Trophoblast cell (in vitro differentiated cells and primary cell): Measurements from ENCODE around the gene ZNF778.

Experiments used
- DNase-seq, 2 donors: peaks; one replicate each; pipeline ENCODE4 v3.0.0-alpha.2; 2016
- H2AFZ ChIP-seq: 2 replicates; pipeline ENCODE4 v1.6.1; 2013; ENCODE audit warnings: low read length, moderate library complexity, mild to moderate bottlenecking; ENCODE audit not compliant: insufficient read depth, poor library complexity
- H2AK5ac ChIP-seq: 2 replicates; pipeline ENCODE4 v1.6.1; 2013; ENCODE audit warnings: mild to moderate bottlenecking, low read length
- H2BK120ac ChIP-seq: 2 replicates; pipeline ENCODE4 v1.6.1; 2013; ENCODE audit warnings: low read length, mild to moderate bottlenecking, moderate library complexity; ENCODE audit not compliant: insufficient read depth, poor library complexity
- H2BK12ac ChIP-seq: 2 replicates; pipeline ENCODE4 v1.6.1; 2013; ENCODE audit warnings: mild to moderate bottlenecking, low read length, moderate library complexity
- H2BK5ac ChIP-seq: 2 replicates; pipeline ENCODE4 v1.6.1; 2013; ENCODE audit warnings: low read length, low read depth, moderate library complexity, mild to moderate bottlenecking; ENCODE audit not compliant: poor library complexity
- H3K14ac ChIP-seq: 2 replicates; pipeline ENCODE4 v1.6.1; 2013; ENCODE audit warnings: mild to moderate bottlenecking, low read length
- H3K18ac ChIP-seq: 2 replicates; pipeline ENCODE4 v1.6.1; 2013; ENCODE audit warnings: mild to moderate bottlenecking, low read length
- H3K23ac ChIP-seq: 2 replicates; pipeline ENCODE4 v1.6.1; 2013; ENCODE audit warnings: low read length
- H3K27ac ChIP-seq: 2 replicates; pipeline ENCODE4 v1.5.1; 2013; ENCODE audit warnings: low read depth, mild to moderate bottlenecking, inconsistent platforms, low read length, moderate library complexity
- H3K27me3 ChIP-seq: 2 replicates; pipeline ENCODE4 v1.6.1; 2013; ENCODE audit warnings: inconsistent platforms, mild to moderate bottlenecking, low read length, moderate library complexity; ENCODE audit not compliant: insufficient read depth
- H3K36me3 ChIP-seq, 2 experiments: 1 replicate in 1 of 2; 2 replicates in 1 of 2; pipeline ENCODE4 v1.6.1; 2013; ENCODE audit warnings: low read length in 2 of 2, mild to moderate bottlenecking in 2 of 2, moderate library complexity in 1 of 2; ENCODE audit not compliant: insufficient read depth in 2 of 2, control insufficient read depth in 1 of 2
- H3K4ac ChIP-seq: 2 replicates; pipeline ENCODE4 v1.6.1; 2013; ENCODE audit warnings: low read depth, mild to moderate bottlenecking, low read length, moderate library complexity
- H3K4me1 ChIP-seq, 2 experiments: 1 replicate in 1 of 2; 2 replicates in 1 of 2; pipeline ENCODE4 v1.6.1; 2013; ENCODE audit warnings: low read length in 2 of 2, mild to moderate bottlenecking in 2 of 2, moderate library complexity in 1 of 2; ENCODE audit not compliant: insufficient read depth in 2 of 2, control insufficient read depth in 1 of 2
- H3K4me2 ChIP-seq: 2 replicates; pipeline ENCODE4 v1.6.1; 2013; ENCODE audit warnings: inconsistent platforms, mild to moderate bottlenecking, low read length, moderate library complexity
- H3K4me3 ChIP-seq: 2 replicates; pipeline ENCODE4 v1.5.1; 2013; ENCODE audit warnings: mild to moderate bottlenecking, low read depth, low read length, inconsistent platforms
- H3K79me1 ChIP-seq: one replicate; pipeline ENCODE4 v1.6.1; 2013; ENCODE audit warnings: low read length
- H3K79me2 ChIP-seq: 2 replicates; pipeline ENCODE4 v1.6.1; 2013; ENCODE audit warnings: low read length, mild to moderate bottlenecking; ENCODE audit not compliant: control insufficient read depth, insufficient read depth, poor library complexity
- H3K9ac ChIP-seq: 2 replicates; pipeline ENCODE4 v1.6.1; 2013; ENCODE audit warnings: mild to moderate bottlenecking, low read length
- H3K9me3 ChIP-seq: 2 replicates; pipeline ENCODE4 v1.6.1; 2013; ENCODE audit warnings: low read depth, mild to moderate bottlenecking, control low read depth, inconsistent platforms, low read length; ENCODE audit not compliant: insufficient read depth
- H4K12ac ChIP-seq: 2 replicates; pipeline ENCODE4 v1.6.1; 2013; ENCODE audit warnings: low read depth, mild to moderate bottlenecking, low read length, moderate library complexity
- H4K8ac ChIP-seq: 2 replicates; pipeline ENCODE4 v1.6.1; 2013; ENCODE audit warnings: low read depth, mild to moderate bottlenecking, low read length, moderate library complexity
- H4K91ac ChIP-seq: one replicate; pipeline ENCODE4 v1.6.1; 2013; ENCODE audit warnings: low read depth, mild to moderate bottlenecking, low read length, moderate library complexity
- WGBS: extraction: QIAGEN DNeasy Blood & Tissue Kit; methylation state at CpG from one replicate; pipeline ENCODE4 v1.1.7; 2013; ENCODE audit warnings: missing lambda C conversion rate; ENCODE audit not compliant: insufficient read length, insufficient coverage; ENCODE audit errors: extremely low coverage; 5-methylcytosine and 5-hydroxymethylcytosine counted together

Gene ZNF778

DNA sequence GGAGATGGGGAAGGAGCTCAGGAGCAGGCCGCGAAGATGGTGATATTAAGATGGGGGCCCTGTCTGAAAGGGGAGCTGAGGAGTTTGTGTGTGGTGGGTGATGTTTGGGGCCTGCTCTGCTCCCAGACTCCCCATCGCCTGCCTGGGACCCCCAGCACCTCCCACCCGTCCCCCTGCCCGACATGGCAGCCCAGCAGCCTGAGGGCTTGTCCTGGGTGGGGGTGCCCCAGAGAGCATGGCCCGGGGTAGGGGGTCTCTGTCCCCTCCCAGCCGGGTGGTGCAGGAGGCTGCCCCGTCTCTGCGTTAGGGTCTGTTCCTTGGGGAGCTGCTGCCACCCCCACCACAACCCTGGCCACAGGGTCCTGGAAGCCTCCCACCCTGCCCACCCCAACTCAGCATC lies 40.8 kb upstream of the ZNF778 start:
- Histone ChIP-seq H3K79me1 (no peaks in the 10 kb centered on the region), H3K4ac (no peak overlapping the region), H3K27ac (no peak overlapping the region), H3K18ac (no peak overlapping the region), H3K9ac (no peak overlapping the region), H3K14ac (no peak overlapping the region), H2BK120ac (no peak overlapping the region), H4K91ac (no peak overlapping the region), H4K12ac (no peak overlapping the region), H4K8ac (no peak overlapping the region), H2AFZ (no peak overlapping the region), H3K36me3 (no peaks in the 10 kb centered on the region), H3K23ac (no peak overlapping the region), H3K4me2 (no peak overlapping the region), H2AK5ac (no peak overlapping the region), H3K4me1 (peaks cover under 1 to 1% of the 10 kb centered on the region in 2 experiments), H3K4me3 (no peak overlapping the region), H3K27me3 (no peaks in the 10 kb centered on the region), H3K79me2 (no peaks in the 10 kb centered on the region), H2BK5ac (no peak overlapping the region), H3K9me3 (peaks cover 9% of the 10 kb centered on the region), H2BK12ac (no peak overlapping the region)
- no peak for DNase-seq
- WGBS = no CpG with 5 or more reads among the region's 9 CpGs

DNA sequence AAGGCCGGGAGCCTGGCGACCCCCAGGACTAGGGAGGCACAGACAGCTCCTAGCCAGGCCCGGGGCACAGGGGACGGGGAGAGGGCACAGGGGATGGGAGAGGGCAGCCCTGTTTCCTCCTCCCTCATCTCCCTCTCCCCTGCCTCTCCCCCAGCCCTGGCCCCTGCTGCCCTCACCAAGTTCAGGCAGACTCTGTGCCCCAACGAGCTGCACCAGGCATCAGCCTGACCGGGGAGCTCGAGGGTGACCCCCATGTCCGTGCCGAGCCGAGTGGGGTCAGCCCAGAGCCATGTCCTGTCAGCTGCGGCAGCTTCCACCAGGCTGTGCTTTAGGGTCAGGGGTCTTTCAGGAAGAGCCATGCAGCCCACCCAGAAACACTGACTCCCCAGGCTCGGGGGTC lies 40.0 kb upstream of the ZNF778 start:
- H3K9ac ChIP-seq = no peak overlapping the region
- no CpG with 5 or more reads among the region's 12 CpGs for WGBS

DNA sequence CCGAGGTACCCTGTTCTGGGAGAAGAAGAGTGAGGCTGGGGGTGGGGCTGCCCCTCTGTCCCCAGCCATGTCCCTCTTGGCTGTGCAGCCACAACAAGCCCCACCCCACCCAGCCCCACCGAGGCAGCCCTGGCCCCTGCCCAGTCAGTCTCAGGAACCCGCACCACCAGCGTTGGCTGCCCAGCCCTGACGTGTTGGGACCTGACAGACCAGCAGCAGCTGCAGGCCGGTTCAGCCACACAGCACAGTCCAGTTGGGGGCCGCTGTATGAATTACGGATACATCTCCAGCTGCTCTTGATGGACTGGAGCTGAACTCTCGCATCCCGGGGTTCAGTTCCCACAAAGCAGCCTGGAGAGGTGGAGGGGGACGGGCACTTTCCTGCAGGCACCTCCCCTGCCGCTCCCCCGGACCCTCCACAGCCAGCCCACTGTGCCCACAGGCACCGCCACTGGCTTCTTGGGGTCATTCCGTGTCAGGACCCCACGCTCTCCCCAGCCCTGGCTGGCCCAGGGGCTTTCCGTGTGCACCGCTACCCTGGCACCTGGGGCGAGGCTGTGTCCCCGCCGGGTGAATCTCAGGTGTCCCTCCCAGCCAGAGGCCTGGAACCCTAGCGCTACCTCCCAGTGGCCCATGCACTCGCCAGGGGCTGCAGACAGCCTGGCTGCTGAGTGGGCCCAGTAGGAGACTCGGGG lies 38.9 kb upstream of the ZNF778 start:
- H3K79me2 ChIP-seq = no peaks in the 10 kb centered on the region
- WGBS = no CpG with 5 or more reads among the region's 24 CpGs

More for the DNA sequence above, 40.0 kb upstream of the ZNF778 start:
- Histone ChIP-seq H3K79me2 (no peaks in the 10 kb centered on the region), H4K91ac (no peak overlapping the region), H3K27ac (no peak overlapping the region), H3K4ac (no peak overlapping the region), H3K36me3 (no peaks in the 10 kb centered on the region), H3K14ac (no peak overlapping the region), H3K4me2 (no peak overlapping the region), H3K18ac (no peak overlapping the region), H2AK5ac (no peak overlapping the region), H3K23ac (no peak overlapping the region), H3K79me1 (no peaks in the 10 kb centered on the region), H2BK12ac (no peak overlapping the region), H4K8ac (no peak overlapping the region), H3K27me3 (no peaks in the 10 kb centered on the region), H4K12ac (no peak overlapping the region), H3K4me1 (no peaks in the 10 kb centered on the region), H2BK5ac (no peak overlapping the region), H2BK120ac (no peak overlapping the region), H2AFZ (no peak overlapping the region), H3K4me3 (no peak overlapping the region), H3K9me3 (peaks cover 9% of the 10 kb centered on the region)
- DNase-seq = no peak

DNA sequence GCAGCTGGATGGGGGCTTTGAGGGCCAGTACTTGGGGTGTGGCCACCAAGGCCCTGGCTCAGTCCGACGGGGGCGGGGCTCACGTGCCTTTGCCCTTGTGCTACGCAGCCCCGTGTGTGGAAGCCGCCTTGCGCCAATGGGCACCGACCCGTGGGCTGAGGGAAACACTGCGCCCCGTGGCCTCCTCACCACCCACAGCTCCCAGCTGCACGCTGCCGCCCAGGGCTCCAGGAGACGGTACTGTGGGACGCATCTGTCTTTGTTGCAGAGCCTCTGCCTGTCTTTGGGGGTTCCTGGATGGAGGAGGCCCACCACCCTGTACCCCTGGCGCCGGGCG lies 38.4 kb upstream of the ZNF778 start:
- H3K27ac ChIP-seq = no peak overlapping the region
- no peak overlapping the region for H4K12ac ChIP-seq
- H2BK120ac ChIP-seq = no peak overlapping the region
- H3K79me1 ChIP-seq = no peaks in the 10 kb centered on the region
- no peak overlapping the region for H3K9ac ChIP-seq
- H3K27me3 ChIP-seq = no peaks in the 10 kb centered on the region
- H3K9me3 ChIP-seq = peaks cover 8% of the 10 kb centered on the region
- no peak overlapping the region for H2AK5ac ChIP-seq
- H2BK12ac ChIP-seq = no peak overlapping the region
- no peak overlapping the region for H3K14ac ChIP-seq
- H3K23ac ChIP-seq = no peak overlapping the region
- H4K8ac ChIP-seq = no peak overlapping the region
- H3K36me3 ChIP-seq = no peaks in the 10 kb centered on the region
- no peaks in the 10 kb centered on the region for H3K79me2 ChIP-seq
- no peak overlapping the region for H3K4me3 ChIP-seq
- H3K4me2 ChIP-seq = no peak overlapping the region
- no peak overlapping the region for H3K18ac ChIP-seq
- no CpG with 5 or more reads among the region's 19 CpGs for WGBS
- no peak overlapping the region for H4K91ac ChIP-seq
- H3K4me1 ChIP-seq = no peaks in the 10 kb centered on the region
- H2BK5ac ChIP-seq = no peak overlapping the region
- no peak overlapping the region for H3K4ac ChIP-seq
- no peak overlapping the region for H2AFZ ChIP-seq
- DNase-seq = no peak

More for the DNA sequence above, 38.9 kb upstream of the ZNF778 start:
- H3K4me1 ChIP-seq = no peaks in the 10 kb centered on the region
- H3K27ac ChIP-seq = no peak overlapping the region
- no peak overlapping the region for H2BK120ac ChIP-seq
- no peaks in the 10 kb centered on the region for H3K36me3 ChIP-seq
- peaks cover 8% of the 10 kb centered on the region for H3K9me3 ChIP-seq
- no peaks in the 10 kb centered on the region for H3K27me3 ChIP-seq
- no peak overlapping the region for H3K4me2 ChIP-seq
- no peak overlapping the region for H3K14ac ChIP-seq
- no peak overlapping the region for H2AFZ ChIP-seq
- H3K79me1 ChIP-seq = no peaks in the 10 kb centered on the region
- H3K4ac ChIP-seq = no peak overlapping the region
- no peak overlapping the region for H3K4me3 ChIP-seq
- H2BK5ac ChIP-seq = no peak overlapping the region
- no peak overlapping the region for H4K91ac ChIP-seq
- H2AK5ac ChIP-seq = no peak overlapping the region
- peak in 1 of 2 donors; percentile 38 for DNase-seq
- H3K23ac ChIP-seq = no peak overlapping the region
- H3K18ac ChIP-seq = no peak overlapping the region
- no peak overlapping the region for H4K8ac ChIP-seq
- H4K12ac ChIP-seq = no peak overlapping the region
- H2BK12ac ChIP-seq = no peak overlapping the region
- no peak overlapping the region for H3K9ac ChIP-seq
